OCI-LY3 (cell line): Measurements from ENCODE around the gene AK4.

Experiments
- CTCF ChIP-seq: fragments of 200-600, 300-600 bp; sonication (generic); IDR thresholded peaks from 2 replicates; pipeline ENCODE4 v1.5.1; 2014; ENCODE audit warnings: antibody characterized with exemption, low read length, low read depth
- EZH2phosphoT487 ChIP-seq: fragments of 200-600 bp; shearing (Covaris generic); IDR thresholded peaks from 2 replicates; pipeline ENCODE4 v1.6.1; 2018; ENCODE audit warnings: antibody characterized with exemption, mixed run types, low read depth

GRCh38 chr1:65253800-65254319, 105.9 kb downstream of the AK4 start:
- no peak for TF ChIP-seq CTCF
- no peak for TF ChIP-seq EZH2phosphoT487
